HepG2 (cell line): Measurements from ENCODE around the gene GRIK5. TPM values are rescaled to one million over a fixed set of nuclear protein-coding genes. Genes with fewer than 3 reads are reported as not detected.

Source experiments
- ATF5 ChIP-seq: sonication (generic); formaldehyde crosslinking; IDR thresholded peaks from 2 replicates; pipeline ENCODE4 v1.4.0; 2020; ENCODE audit warnings: mild to moderate bottlenecking, low read depth, missing genetic modification reagents
- CAMTA2 ChIP-seq: sonication (generic); formaldehyde crosslinking; IDR thresholded peaks from 2 replicates; pipeline ENCODE4 v1.4.0; 2020; ENCODE audit warnings: mild to moderate bottlenecking, missing genetic modification reagents, borderline replicate concordance
- CENPX ChIP-seq: sonication (generic); formaldehyde crosslinking; IDR thresholded peaks from 2 replicates; pipeline ENCODE4 v1.9.0; 2021; ENCODE audit warnings: mild to moderate bottlenecking, missing genetic modification reagents, moderate library complexity
- DNMT1 ChIP-seq: sonication (generic); formaldehyde crosslinking; IDR thresholded peaks from 2 replicates; pipeline ENCODE4 v1.5.1; 2020; ENCODE audit warnings: mild to moderate bottlenecking, missing genetic modification reagents
- FOSL2 ChIP-seq: sonication (generic); formaldehyde crosslinking; IDR thresholded peaks from 2 replicates; pipeline ENCODE4 v1.4.0; 2020; ENCODE audit warnings: missing genetic modification reagents
- HNF4A ChIP-seq: sonication (generic); formaldehyde crosslinking; IDR thresholded peaks from 2 replicates; pipeline ENCODE4 v1.4.0; 2020; ENCODE audit warnings: missing genetic modification reagents
- HOXD1 ChIP-seq: sonication (generic); formaldehyde crosslinking; IDR thresholded peaks from 2 replicates; pipeline ENCODE4 v1.5.0; 2020; ENCODE audit warnings: missing genetic modification reagents
- JARID2 ChIP-seq: sonication (generic); formaldehyde crosslinking; IDR thresholded peaks from 2 replicates; pipeline ENCODE4 v1.8.1; 2023; ENCODE audit warnings: missing genetic modification reagents, inconsistent platforms; ENCODE audit not compliant: insufficient replicate concordance
- KAT8 ChIP-seq: IDR thresholded peaks from 2 replicates; pipeline ENCODE4 v1.6.1; 2016; ENCODE audit warnings: missing genetic modification reagents, missing compliant biosample characterization
- MEF2D ChIP-seq: sonication (generic); formaldehyde crosslinking; IDR thresholded peaks from 2 replicates; pipeline ENCODE4 v1.5.1; 2020; ENCODE audit warnings: mild to moderate bottlenecking, missing genetic modification reagents
- MEIS2 ChIP-seq: sonication (generic); formaldehyde crosslinking; IDR thresholded peaks from 2 replicates; pipeline ENCODE4 v1.9.0; 2021; ENCODE audit warnings: mild to moderate bottlenecking, missing genetic modification reagents
- NFE2L2 ChIP-seq: fragments of 150-350 bp; IDR thresholded peaks from 2 replicates; pipeline ENCODE4 v1.6.1; 2014; ENCODE audit warnings: low read length
- NFRKB ChIP-seq: fragments of 450-650 bp; IDR thresholded peaks from 2 replicates; pipeline ENCODE4 v1.6.1; 2017
- PREB ChIP-seq: sonication (generic); formaldehyde crosslinking; IDR thresholded peaks from 2 replicates; pipeline ENCODE4 v1.4.0; 2020; ENCODE audit warnings: missing genetic modification reagents
- SNAPC5 ChIP-seq: sonication (generic); formaldehyde crosslinking; IDR thresholded peaks from 2 replicates; pipeline ENCODE4 v1.8.1; 2023; ENCODE audit warnings: mild to moderate bottlenecking, missing genetic modification reagents, borderline replicate concordance
- TBX2 ChIP-seq: sonication (generic); formaldehyde crosslinking; IDR thresholded peaks from 2 replicates; pipeline ENCODE4 v1.5.0; 2020; ENCODE audit warnings: missing genetic modification reagents, mild to moderate bottlenecking, borderline replicate concordance
- TFAP4 ChIP-seq: sonication (generic); IDR thresholded peaks from 2 replicates; pipeline ENCODE4 v1.6.1; 2016; ENCODE audit warnings: low read depth, borderline replicate concordance
- U2AF1 ChIP-seq: fragments of 200-400 bp; formaldehyde crosslinking; optimal IDR thresholded peaks from 2 replicates; pipeline ENCODE3; 2017; ENCODE audit warnings: mild to moderate bottlenecking, low read depth, low read length
- ZNF17 ChIP-seq: sonication (generic); formaldehyde crosslinking; IDR thresholded peaks from 2 replicates; pipeline ENCODE4 v1.5.0; 2020; ENCODE audit warnings: mild to moderate bottlenecking, missing genetic modification reagents
- ZNF20 ChIP-seq: sonication (generic); formaldehyde crosslinking; IDR thresholded peaks from 2 replicates; pipeline ENCODE4 v1.4.0; 2020; ENCODE audit warnings: mild to moderate bottlenecking, moderate library complexity, missing genetic modification reagents
- ZNF343 ChIP-seq: sonication (generic); formaldehyde crosslinking; IDR thresholded peaks from 2 replicates; pipeline ENCODE4 v1.4.0; 2020; ENCODE audit warnings: mild to moderate bottlenecking, missing genetic modification reagents
- ZNF446 ChIP-seq: sonication (generic); formaldehyde crosslinking; IDR thresholded peaks from 2 replicates; pipeline ENCODE4 v1.5.0; 2020; ENCODE audit warnings: mild to moderate bottlenecking, missing genetic modification reagents
- ZNF512 ChIP-seq: sonication (generic); formaldehyde crosslinking; IDR thresholded peaks from 2 replicates; pipeline ENCODE4 v1.4.0; 2020; ENCODE audit warnings: mild to moderate bottlenecking, missing genetic modification reagents
- ZNF639 ChIP-seq: conservative IDR thresholded peaks from 2 replicates; pipeline ENCODE4 v1.6.1; 2018; ENCODE audit warnings: missing genetic modification reagents
- ZNF746 ChIP-seq: sonication (generic); formaldehyde crosslinking; IDR thresholded peaks from 2 replicates; pipeline ENCODE4 v1.8.0; 2022; ENCODE audit warnings: mild to moderate bottlenecking, missing genetic modification reagents
- ZSCAN22 ChIP-seq: sonication (generic); formaldehyde crosslinking; IDR thresholded peaks from 2 replicates; pipeline ENCODE4 v1.4.0; 2020; ENCODE audit warnings: mild to moderate bottlenecking, missing genetic modification reagents
- polyA plus RNA-seq, 8 experiments: library from polyadenylated mRNA; depleted of rRNA in 3 of 8; stranded (reverse) in 7 of 8; unstranded in 1 of 8; fragments of >200 nt; fragmentation: Illumina TruSeq in 4 of 8; extraction: Trizol in 4 of 8; gene quantifications; 2 replicates each; pipeline versions ENCODE4 v1.2.1 to v1.2.3, GENCODE V29; 2011 to 2016; ENCODE audit warnings: low read depth in 4 of 8, missing spikeins in 1 of 8, mixed read lengths in 1 of 8; ENCODE audit not compliant: insufficient read depth in 1 of 8
- total RNA-seq, 5 experiments: library from RNA; depleted of rRNA; stranded (reverse); fragments of >200 nt; fragmentation: Illumina TruSeq; extraction: Trizol; gene quantifications; 2 replicates each; pipeline ENCODE4 v1.2.3, GENCODE V29; 2016; ENCODE audit warnings: low read depth in 1 of 5

GRIK5 gene
- total and polyA plus RNA-seq, 2 of the 13 experiments (the other 11 are each of a cell fraction or from before 2014, with no cell fraction given), result not detected

GRCh38 chr19:42075616-42076379 is 5.8 kb upstream of the GRIK5 start, which contains the start of gene ZNF574 (continued):
- TF ChIP-seq ZNF746 (CRISPR knock-in tag) (no peak; the same call in 1 of the 2 replicates), NFE2L2 (no peak), ZNF639 (CRISPR knock-in tag) (no peak), ZNF446 (CRISPR knock-in tag) (no peak), MEIS2 (CRISPR knock-in tag) (no peak), HNF4A (CRISPR knock-in tag) (no peak), NFRKB (peak; percentile 83; the same call in 1 of the 2 replicates), U2AF1 (no peak), JARID2 (CRISPR knock-in tag) (no peak), FOSL2 (peak; percentile 33; the same call in 1 of the 2 replicates), CAMTA2 (CRISPR knock-in tag) (no peak), TFAP4 (no peak), ZNF512 (CRISPR knock-in tag) (no peak), ZNF343 (CRISPR knock-in tag) (peak; percentile 24; the same call in 1 of the 2 replicates), ZSCAN22 (CRISPR knock-in tag) (peak; percentile 34), ATF5 (CRISPR knock-in tag) (no peak), CENPX (CRISPR knock-in tag) (no peak), ZNF20 (CRISPR knock-in tag) (no peak), MEF2D (CRISPR knock-in tag) (peak; percentile 72; the same call in 1 of the 2 replicates), PREB (CRISPR knock-in tag) (no peak), TBX2 (CRISPR knock-in tag) (peak; percentile 42), HOXD1 (CRISPR knock-in tag) (0 out of 2 replicates have a peak, but pooled peaks have one; percentile 7), KAT8 (peak; percentile 91), ZNF17 (CRISPR knock-in tag) (no peak), SNAPC5 (CRISPR knock-in tag) (0 out of 2 replicates have a peak, but pooled peaks have one; percentile 62), DNMT1 (CRISPR knock-in tag) (no peak; the same call in 1 of the 2 replicates)
